Prostate gland (tissue), 2 donors: ENCODE measurements around the gene SUMO3. TPM values are rescaled to one million over a fixed set of nuclear protein-coding genes. Genes with fewer than 3 reads are reported as not detected.

Experiments used
- DNase-seq: peaks from one replicate; pipeline ENCODE4 v3.0.0-alpha.2; 2019; ENCODE audit warnings: low spot score
- H3K27ac ChIP-seq, 2 donors: fragments of 200-600 bp; sonication (generic); 2 replicates each; pipeline ENCODE4 v1.5.1; 2017 to 2019
- H3K27me3 ChIP-seq: fragments of 200-600 bp; sonication (generic); replicated peaks from 2 replicates; pipeline ENCODE4 v1.5.1; 2019; ENCODE audit not compliant: insufficient read depth
- H3K36me3 ChIP-seq, 2 donors: fragments of 200-600 bp; sonication (generic); 1 replicate in 1 of 2; 2 replicates in 1 of 2; pipeline versions ENCODE4 v1.5.1 to v1.8.1; 2017 to 2019
- H3K4me1 ChIP-seq: fragments of 200-600 bp; sonication (generic); replicated peaks from 2 replicates; pipeline ENCODE4 v1.5.1; 2019
- H3K4me3 ChIP-seq, 2 donors: fragments of 200-600 bp; sonication (generic); 2 replicates each; pipeline ENCODE4 v1.5.1; 2017 to 2019
- H3K9me3 ChIP-seq: fragments of 200-600 bp; sonication (generic); 2 replicates; pipeline ENCODE4 v1.5.1; 2017
- CTCF ChIP-seq, 4 experiments: fragments of 200-600 bp in 2 of 4; fragments of 450-650 bp in 2 of 4; sonication (generic) in 2 of 4; IDR thresholded peaks; 1 replicate in 3 of 4; 2 replicates in 1 of 4; pipeline ENCODE4 v1.5.1; 2016 to 2019; ENCODE audit warnings: antibody characterized with exemption in 4 of 4, mild to moderate bottlenecking in 2 of 4, moderate library complexity in 2 of 4
- POLR2A ChIP-seq: fragments of 450-650 bp; IDR thresholded peaks from one replicate; pipeline ENCODE4 v1.6.1; 2016; ENCODE audit warnings: antibody characterized with exemption, mild to moderate bottlenecking
- POLR2AphosphoS5 ChIP-seq: sonication (generic); formaldehyde crosslinking; IDR thresholded peaks from one replicate; pipeline ENCODE4 v1.6.1; 2017; ENCODE audit warnings: antibody characterized with exemption
- WGBS: methylation state at CpG from one replicate; pipeline ENCODE4 v1.1.5; 2018; 5-methylcytosine and 5-hydroxymethylcytosine counted together
- intact Hi-C: fragments of 100-400 bp; cut with DNase I; formaldehyde crosslinking; loops from one replicate; pipeline ENCODE4 v1.14.2; 2022
- total RNA-seq, 2 donors: library from RNA; depleted of rRNA; stranded (reverse); fragments of >200 nt; gene quantifications; one replicate each; pipeline ENCODE4 v1.1.0, GENCODE V29; 2016

SUMO3 gene
- total RNA-seq, 2 donors from 2014 or later = 78.3 to 92.2 TPM

DNA sequence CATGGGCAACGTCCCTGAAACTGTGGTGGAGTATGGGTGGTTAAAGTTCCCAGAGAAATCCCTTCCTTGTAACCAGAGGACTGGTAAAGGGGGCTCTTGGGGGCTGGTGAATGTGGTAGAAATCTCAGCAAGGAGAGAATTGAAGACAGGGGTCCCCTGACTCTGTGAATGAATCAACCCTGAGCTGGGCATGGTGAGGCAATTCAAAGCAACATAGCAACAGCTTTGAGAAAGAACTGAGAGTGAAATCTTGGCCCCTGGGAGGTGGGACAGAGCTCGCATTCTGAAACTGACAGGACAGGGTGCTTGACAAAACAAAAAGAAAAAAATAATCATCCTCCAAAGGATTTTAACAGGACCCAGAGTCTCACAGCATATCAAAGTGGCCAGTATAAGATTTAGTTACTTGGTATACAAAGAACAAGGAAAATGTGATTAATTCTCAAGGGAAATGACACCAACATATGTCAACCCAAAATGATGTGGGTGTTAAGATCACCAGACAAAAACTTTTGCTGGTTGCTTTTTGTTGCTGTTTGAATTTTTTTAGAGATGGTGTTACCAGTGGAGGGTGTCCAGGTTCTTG lies 11.7 kb upstream of the SUMO3 start:
- Histone ChIP-seq H3K27me3 (no peaks in the 10 kb centered on the region), H3K27ac (no peak overlapping the region), H3K4me3 (no peak overlapping the region), H3K9me3 (no peaks in the 10 kb centered on the region), H3K36me3 (no peaks in the 10 kb centered on the region), H3K4me1 (no peaks in the 10 kb centered on the region)
- no peak for DNase-seq
- intact Hi-C loops = no loop called here
- no peak for TF ChIP-seq CTCF (IDR thresholded peaks at IDR 0.05)
- TF ChIP-seq POLR2AphosphoS5 = no peak
- TF ChIP-seq POLR2A = no peak
- WGBS = 72% methylated on average over 2 of the region's 2 CpGs

DNA sequence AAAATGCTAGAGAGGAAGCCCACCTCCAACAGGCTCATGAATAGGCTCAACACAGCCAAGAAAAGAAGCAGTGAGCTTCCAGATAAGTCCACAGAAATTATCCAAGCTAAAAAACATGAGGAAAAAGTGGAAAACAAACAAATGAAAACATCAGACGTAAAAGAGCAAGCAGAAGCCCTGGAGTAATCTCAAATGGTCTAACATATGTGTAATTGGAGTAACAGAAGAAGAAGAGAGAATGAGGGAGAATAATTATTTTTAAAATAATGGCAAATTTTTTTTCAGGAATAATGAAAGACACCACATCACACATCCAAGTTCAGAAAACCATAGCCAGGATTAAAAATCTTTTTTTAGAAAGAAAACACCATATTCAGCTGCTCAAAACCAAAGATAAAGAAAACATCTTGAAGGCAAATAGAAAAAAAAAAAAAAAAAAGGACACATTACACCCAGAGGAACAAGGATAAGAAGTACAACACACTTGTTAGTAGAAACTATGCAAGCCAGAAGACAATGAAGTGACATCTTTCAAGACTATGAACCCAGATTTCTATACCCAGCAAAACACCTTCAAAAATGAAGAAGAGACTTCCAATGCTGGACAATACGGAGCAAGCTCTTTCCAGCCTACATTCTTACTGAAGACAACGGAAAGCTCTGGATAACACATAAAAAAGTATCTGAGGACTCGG lies 10.6 kb upstream of the SUMO3 start:
- Histone ChIP-seq H3K4me1 (no peaks in the 10 kb centered on the region), H3K4me3 (no peak overlapping the region), H3K9me3 (no peaks in the 10 kb centered on the region), H3K27ac (no peak overlapping the region), H3K36me3 (no peaks in the 10 kb centered on the region), H3K27me3 (no peaks in the 10 kb centered on the region)
- DNase-seq = no peak
- WGBS = 87% methylated on average over 4 of the region's 4 CpGs
- intact Hi-C loops = no loop called here
- no peak for TF ChIP-seq POLR2AphosphoS5
- TF ChIP-seq POLR2A = no peak
- no peak for TF ChIP-seq CTCF (IDR thresholded peaks at IDR 0.05)

- no peak for TF ChIP-seq POLR2AphosphoS5
- TF ChIP-seq CTCF (IDR thresholded peaks at IDR 0.05) = no peak
- intact Hi-C loops = no loop called here
- Histone ChIP-seq H3K27ac (no peak overlapping the region), H3K36me3 (no peaks in the 10 kb centered on the region), H3K27me3 (no peaks in the 10 kb centered on the region), H3K9me3 (no peaks in the 10 kb centered on the region), H3K4me1 (no peaks in the 10 kb centered on the region), H3K4me3 (no peak overlapping the region)
- no peak for DNase-seq
- WGBS = 92% methylated on average over 1 of the region's 1 CpG
Observed at GRCh38 chr21:44823179-44823660, 5.4 kb upstream of the SUMO3 start.

DNA sequence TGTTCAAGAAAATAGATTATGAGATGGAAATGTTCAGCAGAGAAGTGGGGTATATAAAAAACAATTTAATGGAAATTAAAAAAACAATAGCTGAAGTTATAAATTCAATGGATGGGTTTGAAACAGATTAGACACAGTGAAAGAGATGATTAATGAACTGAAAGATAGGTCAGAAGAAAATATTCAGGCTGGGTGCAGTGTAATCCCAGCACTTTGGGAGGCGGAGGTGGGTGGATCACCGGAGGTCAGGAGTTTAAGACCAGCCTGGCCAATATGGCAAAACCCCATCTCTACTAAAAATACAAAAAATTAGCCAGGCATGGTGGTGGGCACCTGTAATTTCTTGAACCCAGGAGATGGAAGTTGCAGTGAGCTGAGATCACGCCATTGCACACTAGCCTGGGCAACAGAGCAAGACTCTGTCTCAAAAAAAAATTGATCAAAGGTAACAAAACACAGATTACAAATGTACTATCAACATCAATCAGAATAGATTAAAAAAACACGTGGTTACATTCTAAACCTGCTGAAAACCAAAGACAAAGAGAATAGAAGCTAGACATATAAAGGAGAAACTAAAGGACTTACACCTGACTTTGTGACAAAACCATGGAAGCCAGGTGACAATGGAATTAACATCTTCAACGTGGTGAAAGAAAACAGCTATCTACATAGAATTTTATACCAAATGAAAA lies 4.8 kb upstream of the SUMO3 start:
- 72% methylated on average over 5 of the region's 5 CpGs for WGBS
- no peaks in the 10 kb centered on the region for H3K4me1 ChIP-seq
- intact Hi-C loops = no loop called here
- H3K4me3 ChIP-seq = no peak overlapping the region
- H3K9me3 ChIP-seq = no peaks in the 10 kb centered on the region
- H3K36me3 ChIP-seq = no peaks in the 10 kb centered on the region
- no peak for TF ChIP-seq POLR2A
- no peak for TF ChIP-seq CTCF (IDR thresholded peaks at IDR 0.05)
- no peak for TF ChIP-seq POLR2AphosphoS5
- DNase-seq = no peak
- H3K27ac ChIP-seq = no peak overlapping the region
- no peaks in the 10 kb centered on the region for H3K27me3 ChIP-seq
